Neural cell (in vitro differentiated cells): ENCODE data around the gene FCN3. TPM values are rescaled to one million over a fixed set of nuclear protein-coding genes. Genes with fewer than 3 reads are reported as not detected.

ENCODE experiments used
- H2AFZ ChIP-seq: fragments of 200-600, 300-800 bp; sonication (generic), shearing (Covaris generic); 2 replicates; pipeline ENCODE4 v1.6.0; 2014; ENCODE audit warnings: low read depth, mild to moderate bottlenecking, antibody characterized with exemption, low read length, moderate library complexity
- H3F3A ChIP-seq: fragments of 200-600 bp; shearing (Covaris generic); 2 replicates; pipeline ENCODE4 v1.6.1; 2016; ENCODE audit warnings: mild to moderate bottlenecking, moderate library complexity, mixed read lengths, antibody characterized with exemption, low read length; ENCODE audit not compliant: insufficient read depth, poor library complexity, severe bottlenecking
- H3K27ac ChIP-seq: fragments of 200-600, 300-800 bp; sonication (generic), shearing (Covaris generic); 2 replicates; pipeline ENCODE4 v1.5.1; 2014; ENCODE audit warnings: mild to moderate bottlenecking, low read length, moderate library complexity
- H3K27me3 ChIP-seq: fragments of 300-800, 200-600 bp; sonication (generic), shearing (Covaris generic); 2 replicates; pipeline ENCODE4 v1.6.0; 2014; ENCODE audit warnings: mild to moderate bottlenecking, low read depth, low read length, moderate library complexity; ENCODE audit not compliant: insufficient read depth
- H3K36me3 ChIP-seq: fragments of 300-800, 200-600 bp; sonication (generic), shearing (Covaris generic); 2 replicates; pipeline ENCODE4 v1.5.1; 2014; ENCODE audit warnings: mild to moderate bottlenecking, antibody characterized with exemption, low read length, moderate library complexity; ENCODE audit not compliant: insufficient read depth
- H3K4me2 ChIP-seq: fragments of 300-800, 200-600 bp; sonication (generic), shearing (Covaris generic); 2 replicates; pipeline ENCODE4 v1.6.0; 2014; ENCODE audit warnings: mild to moderate bottlenecking, low read length
- H3K4me3 ChIP-seq: fragments of 300-800, 200-600 bp; sonication (generic), shearing (Covaris generic); 2 replicates; pipeline ENCODE4 v1.5.1; 2014; ENCODE audit warnings: mild to moderate bottlenecking, low read length, moderate library complexity
- H3K79me2 ChIP-seq: fragments of 200-600 bp; shearing (Covaris generic); replicated peaks from 2 replicates; pipeline ENCODE4 v1.6.0; 2014; ENCODE audit warnings: mild to moderate bottlenecking, low read length, moderate library complexity; ENCODE audit not compliant: insufficient read depth
- H3K9ac ChIP-seq: fragments of 300-800, 200-600 bp; sonication (generic), shearing (Covaris generic); 2 replicates; pipeline ENCODE4 v1.6.1; 2016; ENCODE audit warnings: mild to moderate bottlenecking, low read length, mixed read lengths
- H3K9me2 ChIP-seq: fragments of 200-600 bp; shearing (Covaris generic); 2 replicates; pipeline ENCODE4 v1.6.1; 2016; ENCODE audit warnings: mild to moderate bottlenecking, low read length, mixed read lengths; ENCODE audit not compliant: insufficient read depth
- H3K9me3 ChIP-seq: fragments of 200-600, 300-800 bp; sonication (generic), shearing (Covaris generic); 2 replicates; pipeline ENCODE4 v1.6.1; 2016; ENCODE audit warnings: mild to moderate bottlenecking, mixed run types, low read length, moderate library complexity, mixed read lengths
- H4K20me1 ChIP-seq: fragments of 200-600 bp; shearing (Covaris generic); 2 replicates; pipeline ENCODE4 v1.6.1; 2016; ENCODE audit warnings: mild to moderate bottlenecking, mixed run types; ENCODE audit not compliant: insufficient read depth
- CTCF ChIP-seq: fragments of 450-650 bp; IDR thresholded peaks from 2 replicates; pipeline ENCODE4 v1.5.1; 2014; ENCODE audit warnings: antibody characterized with exemption, mild to moderate bottlenecking, moderate library complexity; ENCODE audit not compliant: poor library complexity, severe bottlenecking
- EP300 ChIP-seq: fragments of 450-650 bp; conservative IDR thresholded peaks from 2 replicates; pipeline ENCODE4 v1.6.1; 2014; ENCODE audit warnings: antibody characterized with exemption, mild to moderate bottlenecking, moderate library complexity; ENCODE audit not compliant: poor library complexity, severe bottlenecking
- EZH2 ChIP-seq: fragments of 200-600, 300-800 bp; shearing (Covaris generic), sonication (generic); IDR thresholded peaks from 2 replicates; pipeline ENCODE4 v1.6.1; 2014; ENCODE audit warnings: antibody characterized with exemption, low read length, borderline replicate concordance, mild to moderate bottlenecking; ENCODE audit not compliant: insufficient read depth, poor library complexity, severe bottlenecking
- MXI1 ChIP-seq: fragments of 450-650 bp; conservative IDR thresholded peaks from 2 replicates; pipeline ENCODE4 v1.6.1; 2014; ENCODE audit warnings: antibody characterized with exemption, mild to moderate bottlenecking; ENCODE audit not compliant: poor library complexity, severe bottlenecking
- POLR2AphosphoS5 ChIP-seq: IDR thresholded peaks from 2 replicates; pipeline ENCODE4 v1.6.1; 2012
- RAD21 ChIP-seq: fragments of 450-650 bp; conservative IDR thresholded peaks from 2 replicates; pipeline ENCODE4 v1.6.1; 2014; ENCODE audit warnings: antibody characterized with exemption, mild to moderate bottlenecking, moderate library complexity
- REST ChIP-seq: IDR thresholded peaks from 2 replicates; pipeline ENCODE4 v1.6.1; 2012; ENCODE audit warnings: borderline replicate concordance
- SMC3 ChIP-seq: fragments of 450-650 bp; conservative IDR thresholded peaks from 2 replicates; pipeline ENCODE4 v1.6.1; 2014; ENCODE audit warnings: antibody characterized with exemption, mild to moderate bottlenecking, moderate library complexity; ENCODE audit not compliant: poor library complexity
- TAF1 ChIP-seq: IDR thresholded peaks from 2 replicates; pipeline ENCODE4 v1.6.1; 2012; ENCODE audit warnings: low read depth
- polyA plus RNA-seq: library from polyadenylated mRNA; depleted of rRNA; stranded (reverse); fragments of >200 nt; gene quantifications from 2 replicates; pipeline ENCODE4 v1.2.3, GENCODE V29; 2014

Gene FCN3
- polyA plus RNA-seq, 1 donor from 2014 or later = not detected

- peak overlapping the region; percentile 57 for H3K27ac ChIP-seq
Measured at GRCh38 chr1:27399251-27400025, 24.8 kb upstream of the FCN3 start.

GRCh38 chr1:27398405-27399149, 24.0 kb upstream of the FCN3 start:
- Histone ChIP-seq H2AFZ (no peak overlapping the region), H3K9me3 (no peaks in the 10 kb centered on the region), H3K4me2 (no peak overlapping the region), H3K4me3 (no peak overlapping the region), H3K9me2 (no peaks in the 10 kb centered on the region), H3K36me3 (no peaks in the 10 kb centered on the region), H3K9ac (peak overlapping the region; percentile 40), H4K20me1 (no peaks in the 10 kb centered on the region), H3K27ac (peak overlapping the region; percentile 57), H3F3A (no peaks in the 10 kb centered on the region), H3K79me2 (no peaks in the 10 kb centered on the region), H3K27me3 (no peaks in the 10 kb centered on the region)
- TF ChIP-seq EZH2 = no peak
- TF ChIP-seq SMC3 = no peak
- TF ChIP-seq CTCF = no peak
- no peak for TF ChIP-seq POLR2AphosphoS5
- TF ChIP-seq TAF1 = no peak
- no peak for TF ChIP-seq MXI1
- no peak for TF ChIP-seq EP300
- no peak for TF ChIP-seq RAD21
- no peak for TF ChIP-seq REST

More at GRCh38 chr1:27399251-27400025, 24.8 kb upstream of the FCN3 start:
- H3K36me3 ChIP-seq = no peaks in the 10 kb centered on the region
- H2AFZ ChIP-seq = no peak overlapping the region
- no peaks in the 10 kb centered on the region for H3K27me3 ChIP-seq
- H3K9me2 ChIP-seq = no peaks in the 10 kb centered on the region
- H3K79me2 ChIP-seq = no peaks in the 10 kb centered on the region
- no peaks in the 10 kb centered on the region for H3K9me3 ChIP-seq
- no peaks in the 10 kb centered on the region for H3F3A ChIP-seq
- H3K4me3 ChIP-seq = no peak overlapping the region
- no peaks in the 10 kb centered on the region for H4K20me1 ChIP-seq
- no peak overlapping the region for H3K4me2 ChIP-seq
- TF ChIP-seq REST (peak; percentile 38), MXI1 (no peak)
- H3K9ac ChIP-seq = peak overlapping the region; percentile 40
